SK-N-SH (cell line): Measurements from ENCODE around the gene KIF6. TPM values are rescaled to one million over a fixed set of nuclear protein-coding genes. Genes with fewer than 3 reads are reported as not detected.
A peak's percentile ranks its signal among the peaks of the same experiment; 100 is the strongest.

Source experiments
- CTCF ChIA-PET: fragments of 300-600, 350-600 bp; formaldehyde crosslinking; extraction: SDS; loops from one replicate; lab custom pipeline; 2021; lab: Yijun Ruan, JAX
- POLR2A ChIA-PET: fragments of 350-600 bp; sonication (Branson Sonifier 250); formaldehyde crosslinking; extraction: SDS; loops from one replicate; lab custom pipeline; 2020; ENCODE audit warnings: antibody characterized with exemption, inconsistent platforms; lab: Yijun Ruan, JAX
- DNase-seq: peaks from one replicate; pipeline ENCODE4 v3.0.0; 2012
- H2AFZ ChIP-seq: fragments of 200-600 bp; sonication (generic); 2 replicates; pipeline ENCODE4 v1.8.1; 2016; ENCODE audit warnings: antibody characterized with exemption, mild to moderate bottlenecking, low read depth
- H3F3A ChIP-seq: fragments of 200-600 bp; sonication (generic); replicated peaks from 2 replicates; pipeline ENCODE3; 2016; ENCODE audit warnings: antibody characterized with exemption, mild to moderate bottlenecking; ENCODE audit not compliant: insufficient read depth
- H3K27ac ChIP-seq, 2 experiments: fragments of 200-500 bp in 1 of 2; fragments of 200-600 bp in 1 of 2; sonication (Bioruptor generic) in 1 of 2; sonication (generic), shearing (Covaris generic) in 1 of 2; 2 replicates each; pipeline versions ENCODE4 v1.5.1 to v1.6.1; 2014 to 2016; ENCODE audit warnings: low read depth in 2 of 2, inconsistent platforms in 1 of 2, low read length in 1 of 2, mild to moderate bottlenecking in 1 of 2, mixed read lengths in 1 of 2
- H3K27me3 ChIP-seq: fragments of 200-600 bp; sonication (generic), shearing (Covaris generic); 2 replicates; pipeline ENCODE4 v1.6.1; 2016; ENCODE audit warnings: mixed run types; ENCODE audit not compliant: insufficient read depth
- H3K36me3 ChIP-seq, 2 experiments: fragments of 200-500 bp in 1 of 2; fragments of 200-600 bp in 1 of 2; sonication (Bioruptor generic) in 1 of 2; sonication (generic) in 1 of 2; replicated peaks in 1 of 2; 2 replicates each; pipeline versions ENCODE3 to v1.5.1; 2014 to 2016; ENCODE audit warnings: low read length in 1 of 2, mild to moderate bottlenecking in 1 of 2; ENCODE audit not compliant: insufficient read depth in 2 of 2, control insufficient read depth in 1 of 2
- H3K4me1 ChIP-seq, 2 experiments: fragments of 200-500 bp in 1 of 2; fragments of 200-600 bp in 1 of 2; sonication (Bioruptor generic) in 1 of 2; sonication (generic), shearing (Covaris generic) in 1 of 2; 2 replicates each; pipeline versions ENCODE4 v1.5.1 to v1.6.1; 2014 to 2016; ENCODE audit warnings: low read depth in 1 of 2, low read length in 1 of 2, mixed run types in 1 of 2; ENCODE audit not compliant: insufficient read depth in 2 of 2, control insufficient read depth in 1 of 2
- H3K4me2 ChIP-seq: fragments of 200-600 bp; sonication (generic), shearing (Covaris generic); 2 replicates; pipeline ENCODE4 v1.6.1; 2017; ENCODE audit warnings: mixed run types
- H3K4me3 ChIP-seq, 2 experiments: fragments of 200-500 bp in 1 of 2; fragments of 200-600 bp in 1 of 2; sonication (Bioruptor generic) in 1 of 2; sonication (generic), shearing (Covaris generic) in 1 of 2; 2 replicates each; pipeline versions ENCODE4 v1.5.1 to v1.8.1; 2014 to 2016; ENCODE audit warnings: low read depth in 2 of 2, inconsistent platforms in 1 of 2, low read length in 1 of 2, mild to moderate bottlenecking in 1 of 2, mixed read lengths in 1 of 2, moderate library complexity in 1 of 2
- H3K79me2 ChIP-seq: fragments of 200-600 bp; sonication (generic); 2 replicates; pipeline ENCODE4 v1.8.1; 2017; ENCODE audit warnings: mild to moderate bottlenecking; ENCODE audit not compliant: insufficient read depth
- H3K9ac ChIP-seq: fragments of 200-600 bp; sonication (generic); 2 replicates; pipeline ENCODE4 v1.6.1; 2017; ENCODE audit warnings: mixed run types
- H3K9me2 ChIP-seq: fragments of 200-600 bp; sonication (generic); 2 replicates; pipeline ENCODE4 v1.6.1; 2017; ENCODE audit warnings: mixed run types
- H3K9me3 ChIP-seq: fragments of 200-600 bp; sonication (generic); 2 replicates; pipeline ENCODE4 v1.6.1; 2017; ENCODE audit warnings: mixed run types, mild to moderate bottlenecking, moderate library complexity
- H4K20me1 ChIP-seq: fragments of 200-600 bp; sonication (generic); 2 replicates; pipeline ENCODE4 v1.6.1; 2017; ENCODE audit warnings: mild to moderate bottlenecking, mixed run types; ENCODE audit not compliant: insufficient read depth
- ELF1 ChIP-seq: IDR thresholded peaks from 2 replicates; pipeline ENCODE4 v1.4.0; 2012
- EP300 ChIP-seq, 2 experiments: IDR thresholded peaks; 2 replicates each; pipeline versions ENCODE4 v1.4.0 to v1.6.1; 2012; ENCODE audit warnings: borderline replicate concordance in 1 of 2, low read depth in 1 of 2, low read length in 1 of 2
- EZH2phosphoT487 ChIP-seq: fragments of 200-600 bp; sonication (generic); IDR thresholded peaks from 2 replicates; pipeline ENCODE4 v1.6.1; 2017; ENCODE audit warnings: low read depth, mixed run types, mild to moderate bottlenecking, antibody characterized with exemption, moderate library complexity, borderline replicate concordance
- GATA2 ChIP-seq: sonication (generic); formaldehyde crosslinking; IDR thresholded peaks from 2 replicates; pipeline ENCODE4 v1.5.0; 2020; ENCODE audit warnings: mild to moderate bottlenecking, missing genetic modification reagents
- MAX ChIP-seq: IDR thresholded peaks from 2 replicates; pipeline ENCODE4 v1.4.0; 2012; ENCODE audit warnings: low read depth
- MXI1 ChIP-seq: IDR thresholded peaks from 2 replicates; pipeline ENCODE4 v1.6.1; 2012; ENCODE audit warnings: mild to moderate bottlenecking, low read depth, low read length, improper control_type of control experiment
- RAD21 ChIP-seq: IDR thresholded peaks from 2 replicates; pipeline ENCODE4 v1.6.1; 2012; ENCODE audit warnings: mild to moderate bottlenecking, low read length
- RCOR1 ChIP-seq: fragments of 150-350 bp; IDR thresholded peaks from 2 replicates; pipeline ENCODE4 v1.6.1; 2017; ENCODE audit warnings: antibody characterized with exemption, low read length
- RXRA ChIP-seq: IDR thresholded peaks from 2 replicates; pipeline ENCODE4 v1.4.0; 2012; ENCODE audit warnings: low read depth, mild to moderate bottlenecking, borderline replicate concordance
- TEAD4 ChIP-seq: IDR thresholded peaks from 2 replicates; pipeline ENCODE4 v1.4.0; 2012; ENCODE audit warnings: mild to moderate bottlenecking, borderline replicate concordance; ENCODE audit not compliant: insufficient read depth
- YY1 ChIP-seq: IDR thresholded peaks from 2 replicates; pipeline ENCODE4 v1.4.0; 2012; ENCODE audit warnings: low read depth, mild to moderate bottlenecking
- ZBTB33 ChIP-seq: IDR thresholded peaks from 2 replicates; pipeline ENCODE4 v1.4.0; 2012; ENCODE audit warnings: low read depth, borderline replicate concordance
- WGBS: methylation state at CpG from one replicate; pipeline ENCODE4 v1.1.6; 2017; ENCODE audit warnings: low lambda C conversion rate; 5-methylcytosine and 5-hydroxymethylcytosine counted together
- polyA plus RNA-seq, 3 experiments: library from polyadenylated mRNA; depleted of rRNA; stranded (reverse); fragments of >200 nt; gene quantifications; 2 replicates each; pipeline ENCODE4 v1.2.3, GENCODE V29; 2012
- TF ChIP-seq, protein P1 (sequence below): fragments of 200-600 bp; sonication (generic); IDR thresholded peaks from 2 replicates; pipeline ENCODE4 v1.6.1; 2017; ENCODE audit warnings: antibody characterized with exemption, mild to moderate bottlenecking, moderate library complexity

The KIF6 gene
- polyA plus RNA-seq, 1 of the 3 experiments (the other 2 are of a cell fraction), result 0.13 TPM

DNA sequence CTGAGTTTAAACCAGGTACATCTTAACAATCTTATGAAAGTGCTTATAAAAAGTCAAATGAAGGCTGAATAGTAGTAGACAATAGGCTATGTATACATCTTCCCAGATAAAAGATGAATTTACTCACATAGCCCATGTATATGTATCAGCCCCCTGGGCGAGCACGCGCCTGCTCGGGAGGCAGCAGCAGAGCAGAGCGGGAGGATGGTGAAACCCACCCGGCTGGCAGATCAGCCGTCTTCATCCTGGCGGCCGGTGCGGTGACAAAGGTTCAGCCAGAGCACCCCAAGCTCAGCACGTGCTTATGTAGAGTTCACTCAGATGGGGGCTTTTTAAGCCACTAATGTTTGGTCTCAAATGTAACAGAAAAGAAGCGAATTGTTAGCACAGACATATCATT, 184.8 kb downstream of the KIF6 start:
- DNase-seq, result no peak
- H4K20me1 ChIP-seq, result no peaks in the 10 kb centered on the region
- no peaks in the 10 kb centered on the region for H3K27me3 ChIP-seq
- no peak overlapping the region for H3K9ac ChIP-seq
- H2AFZ ChIP-seq, result no peak overlapping the region
- H3K9me2 ChIP-seq, result no peaks in the 10 kb centered on the region
- H3K79me2 ChIP-seq, result no peaks in the 10 kb centered on the region
- no peak overlapping the region for H3K27ac ChIP-seq
- CTCF ChIA-PET, result no interaction called here
- H3F3A ChIP-seq, result no peaks in the 10 kb centered on the region
- 78% methylated on average over 12 of the region's 12 CpGs for WGBS
- no peak overlapping the region for H3K4me3 ChIP-seq
- POLR2A ChIA-PET, result no interaction called here
- no peak overlapping the region for H3K4me2 ChIP-seq
- no peaks in the 10 kb centered on the region for H3K4me1 ChIP-seq
- no peaks in the 10 kb centered on the region for H3K9me3 ChIP-seq
- TF ChIP-seq MAX, result no peak
- TF ChIP-seq, protein P1, sequence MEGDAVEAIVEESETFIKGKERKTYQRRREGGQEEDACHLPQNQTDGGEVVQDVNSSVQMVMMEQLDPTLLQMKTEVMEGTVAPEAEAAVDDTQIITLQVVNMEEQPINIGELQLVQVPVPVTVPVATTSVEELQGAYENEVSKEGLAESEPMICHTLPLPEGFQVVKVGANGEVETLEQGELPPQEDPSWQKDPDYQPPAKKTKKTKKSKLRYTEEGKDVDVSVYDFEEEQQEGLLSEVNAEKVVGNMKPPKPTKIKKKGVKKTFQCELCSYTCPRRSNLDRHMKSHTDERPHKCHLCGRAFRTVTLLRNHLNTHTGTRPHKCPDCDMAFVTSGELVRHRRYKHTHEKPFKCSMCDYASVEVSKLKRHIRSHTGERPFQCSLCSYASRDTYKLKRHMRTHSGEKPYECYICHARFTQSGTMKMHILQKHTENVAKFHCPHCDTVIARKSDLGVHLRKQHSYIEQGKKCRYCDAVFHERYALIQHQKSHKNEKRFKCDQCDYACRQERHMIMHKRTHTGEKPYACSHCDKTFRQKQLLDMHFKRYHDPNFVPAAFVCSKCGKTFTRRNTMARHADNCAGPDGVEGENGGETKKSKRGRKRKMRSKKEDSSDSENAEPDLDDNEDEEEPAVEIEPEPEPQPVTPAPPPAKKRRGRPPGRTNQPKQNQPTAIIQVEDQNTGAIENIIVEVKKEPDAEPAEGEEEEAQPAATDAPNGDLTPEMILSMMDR, result no peak
- no peaks in the 10 kb centered on the region for H3K36me3 ChIP-seq

GRCh38 chr6:39530201-39530759, 194.9 kb downstream of the KIF6 start:
- Histone ChIP-seq H3K9me2 (no peaks in the 10 kb centered on the region), H3K27me3 (no peaks in the 10 kb centered on the region), H3K4me2 (no peak overlapping the region), H3K36me3 (no peaks in the 10 kb centered on the region), H4K20me1 (no peaks in the 10 kb centered on the region), H2AFZ (no peak overlapping the region), H3F3A (no peaks in the 10 kb centered on the region), H3K79me2 (no peaks in the 10 kb centered on the region), H3K9me3 (no peaks in the 10 kb centered on the region), H3K4me1 (no peaks in the 10 kb centered on the region), H3K9ac (no peak overlapping the region), H3K4me3 (no peak overlapping the region), H3K27ac (no peak overlapping the region)
- no peak for DNase-seq
- TF ChIP-seq YY1 (no peak), ELF1 (no peak)
- ChIA-PET CTCF (interaction anchor here (0.8 kb wide), 1 partner anchor 65 kb away, joined by 3 read pairs; no protein-coding TSS in a partner anchor), POLR2A (no interaction called here)
- WGBS, result 51% methylated on average over 4 of the region's 4 CpGs

- H3K4me2 ChIP-seq, result no peak overlapping the region
- H3K36me3 ChIP-seq, result no peaks in the 10 kb centered on the region
- H3K9me2 ChIP-seq, result no peaks in the 10 kb centered on the region
- no peak overlapping the region for H3K4me3 ChIP-seq
- POLR2A ChIA-PET, result no interaction called here
- CTCF ChIA-PET, result no interaction called here
- 43% methylated on average over 2 of the region's 2 CpGs for WGBS
- no peak overlapping the region for H3K27ac ChIP-seq
- no peak for DNase-seq
- H3K9ac ChIP-seq, result no peak overlapping the region
- H3K4me1 ChIP-seq, result no peaks in the 10 kb centered on the region
- no peaks in the 10 kb centered on the region for H3K9me3 ChIP-seq
- no peaks in the 10 kb centered on the region for H3K27me3 ChIP-seq
- TF ChIP-seq MXI1, result no peak
- no peak for TF ChIP-seq RAD21
- TF ChIP-seq EZH2phosphoT487, result no peak
- TF ChIP-seq RXRA, result no peak
- TF ChIP-seq EP300 (IDR thresholded peaks at IDR 0.05; ENCODE audit: borderline replicate concordance in 1 of 2, low read depth in 1 of 2, low read length in 1 of 2), result 0 out of 4 replicates have a peak, but pooled peaks of 1 of the 2 experiments have one; percentile 25
- no peak for TF ChIP-seq ELF1
- TF ChIP-seq ZBTB33, result no peak
- TF ChIP-seq GATA2 (CRISPR knock-in tag), result peak; percentile 59
- TF ChIP-seq RCOR1, result no peak
- no peak for TF ChIP-seq YY1
- TF ChIP-seq TEAD4, result no peak
- TF ChIP-seq, all 33 proteins: peak for 2
- H3F3A ChIP-seq, result no peaks in the 10 kb centered on the region
- no peaks in the 10 kb centered on the region for H3K79me2 ChIP-seq
- no peaks in the 10 kb centered on the region for H4K20me1 ChIP-seq
- no peak overlapping the region for H2AFZ ChIP-seq
Measured at GRCh38 chr6:39527792-39528564, 197.2 kb downstream of the KIF6 start.
